Body of pancreas (tissue), 4 donors: ENCODE data around the gene KIAA2012.

Source experiments
- CTCF ChIP-seq, 7 experiments: fragments of 450-650 bp in 4 of 7; fragments of 200-600 bp in 3 of 7; sonication (generic) in 3 of 7; IDR thresholded peaks; one replicate each; pipeline ENCODE4 v1.5.1; 2016 to 2019; ENCODE audit warnings: antibody characterized with exemption in 7 of 7
- POLR2A ChIP-seq, 3 donors: fragments of 450-650 bp; IDR thresholded peaks; one replicate each; pipeline ENCODE4 v1.6.1; 2016; ENCODE audit warnings: antibody characterized with exemption in 3 of 3, mild to moderate bottlenecking in 2 of 3

- no peak for TF ChIP-seq CTCF (IDR thresholded peaks at IDR 0.05)
- TF ChIP-seq POLR2A (IDR thresholded peaks at IDR 0.05): no peak
These were observed 74.7 kb downstream of the KIAA2012 start for GRCh38 chr2:202147775-202148174.
